Inflammatory macrophage (primary cell): Measurements from ENCODE around the gene HRH1.

Source experiments
- DNase-seq, 2 donors: peaks; one replicate each; pipeline ENCODE4 v3.0.0-alpha.2; 2020 to 2022

The HRH1 gene

DNA sequence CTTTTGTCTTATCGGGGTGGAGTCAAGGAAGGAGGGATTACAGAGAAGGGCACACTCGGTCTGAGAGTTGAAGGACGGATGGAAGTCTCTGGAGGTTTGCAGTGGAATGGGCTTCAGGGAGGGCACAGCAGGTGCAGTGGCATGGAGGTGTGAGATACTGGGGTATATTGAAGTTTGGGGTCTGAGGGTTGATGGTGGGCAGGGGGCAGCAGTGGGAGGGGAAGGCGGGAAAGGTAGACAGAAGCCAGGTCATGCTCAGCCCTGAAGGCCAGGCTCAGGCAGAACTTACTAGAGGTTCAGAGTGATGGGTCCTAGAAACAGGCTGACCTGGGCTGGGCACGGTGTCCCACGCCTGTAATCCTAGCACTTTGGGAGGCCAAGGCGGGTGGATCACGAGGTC is 52.7 kb downstream of the HRH1 start:
- DNase-seq, result no peak

- DNase-seq, result no peak
Measured at GRCh38 chr3:11211531-11212298, 57.4 kb downstream of the HRH1 start.

- no peak for DNase-seq
Measured at GRCh38 chr3:11212299-11212608, 58.0 kb downstream of the HRH1 start.

DNA sequence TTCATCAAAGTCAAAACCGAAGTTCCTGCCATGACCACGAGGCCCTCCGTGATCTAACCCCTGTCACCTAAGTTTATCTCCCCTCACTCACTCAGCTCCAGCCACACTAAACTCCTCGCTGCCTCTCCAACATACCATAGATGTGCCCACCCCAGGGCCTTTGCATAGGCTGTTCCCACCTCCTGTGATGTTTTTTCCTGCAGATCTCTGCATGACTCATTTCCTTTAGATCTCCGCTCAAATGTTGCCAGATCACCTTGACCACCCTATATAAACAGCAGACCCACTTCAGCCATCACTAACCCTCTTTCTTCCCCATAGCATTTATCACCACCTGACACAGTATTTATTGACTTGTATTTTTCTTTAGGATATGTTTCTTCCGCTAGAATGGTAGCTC is 58.5 kb downstream of the HRH1 start:
- no peak for DNase-seq

DNA sequence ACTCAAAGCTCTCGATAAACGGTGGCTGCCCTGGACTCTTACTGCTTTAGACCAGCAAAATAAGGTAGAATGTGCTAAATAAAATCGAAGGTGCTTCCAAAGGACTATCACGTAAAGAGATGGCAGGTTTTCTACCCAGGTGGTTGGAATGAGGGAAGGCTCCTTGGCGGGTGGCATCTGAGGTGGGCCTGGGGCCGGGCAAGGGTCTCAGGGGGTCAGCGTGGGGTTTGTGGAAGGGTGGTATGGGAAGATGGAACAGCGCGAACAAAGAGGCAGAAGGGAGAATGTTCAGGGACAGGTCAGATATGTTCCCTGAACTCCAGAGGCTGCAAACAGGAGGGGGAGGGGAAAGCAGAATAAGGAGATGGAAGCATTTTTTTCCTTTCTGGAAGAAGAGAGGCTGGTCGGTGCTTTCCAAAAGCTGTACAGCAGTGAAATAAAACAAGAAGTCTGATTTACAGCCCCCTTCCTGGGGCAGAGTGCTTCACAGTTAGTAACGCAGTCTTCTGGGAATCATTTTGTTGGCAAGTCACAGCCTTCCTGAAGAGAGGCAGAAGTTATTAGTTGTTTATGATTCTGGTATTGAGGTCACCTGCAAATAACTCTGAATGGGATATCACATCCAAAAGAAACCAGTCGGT is 59.6 kb downstream of the HRH1 start:
- no peak for DNase-seq

DNA sequence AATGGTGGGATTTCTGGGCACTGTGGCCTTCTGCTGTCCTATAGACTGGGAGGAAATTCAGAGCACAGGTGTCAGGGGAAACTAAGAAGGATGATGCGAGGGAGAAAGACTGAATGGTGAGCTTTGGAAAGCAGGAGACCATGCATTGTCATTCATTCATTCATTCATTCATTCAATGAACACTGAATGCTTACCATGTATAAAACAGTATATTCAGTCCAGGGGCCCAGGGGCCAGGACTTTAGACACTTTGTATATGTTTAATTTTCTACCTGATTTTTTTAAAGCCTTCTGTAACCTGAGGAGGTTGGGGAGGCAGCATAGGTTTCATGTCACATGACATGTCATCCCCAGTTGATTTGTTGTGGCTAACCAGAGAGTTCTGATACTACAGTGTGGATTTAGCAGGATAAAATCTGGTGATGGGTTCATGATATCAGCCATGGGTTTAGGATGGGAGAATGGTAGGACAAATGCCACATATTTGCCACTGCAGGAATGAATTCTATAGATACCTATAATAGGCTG is 60.2 kb downstream of the HRH1 start:
- no peak for DNase-seq

- peak in 1 of 2 donors; percentile 50 for DNase-seq
Measured at GRCh38 chr3:11217370-11217769, 63.1 kb downstream of the HRH1 start.

- no peak for DNase-seq
Measured at GRCh38 chr3:11220230-11220629, 65.9 kb downstream of the HRH1 start.

- peak in 1 of 2 donors; percentile 18 for DNase-seq
Measured at GRCh38 chr3:11221818-11222415, 67.6 kb downstream of the HRH1 start.

GRCh38 chr3:11224010-11224409 is 69.7 kb downstream of the HRH1 start:
- peak in 1 of 2 donors; percentile 17 for DNase-seq

GRCh38 chr3:11224870-11225229 is 70.6 kb downstream of the HRH1 start:
- DNase-seq, result no peak

DNA sequence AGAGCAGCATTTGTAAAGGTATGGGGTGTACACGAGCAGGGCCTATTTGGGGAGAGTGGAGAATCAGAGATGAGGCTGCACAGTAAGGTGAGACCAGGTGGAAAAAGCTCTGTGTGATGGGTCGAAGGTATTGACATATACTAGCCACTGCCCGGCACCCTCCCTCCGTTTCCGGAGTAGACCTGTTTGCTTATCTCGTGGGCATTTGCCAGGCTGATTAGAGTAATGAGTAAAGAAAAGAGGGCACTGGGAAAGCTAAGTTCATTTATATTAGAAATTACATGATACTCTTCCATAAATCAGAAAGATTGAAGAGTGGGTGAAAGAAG is 71.7 kb downstream of the HRH1 start:
- no peak for DNase-seq

DNA sequence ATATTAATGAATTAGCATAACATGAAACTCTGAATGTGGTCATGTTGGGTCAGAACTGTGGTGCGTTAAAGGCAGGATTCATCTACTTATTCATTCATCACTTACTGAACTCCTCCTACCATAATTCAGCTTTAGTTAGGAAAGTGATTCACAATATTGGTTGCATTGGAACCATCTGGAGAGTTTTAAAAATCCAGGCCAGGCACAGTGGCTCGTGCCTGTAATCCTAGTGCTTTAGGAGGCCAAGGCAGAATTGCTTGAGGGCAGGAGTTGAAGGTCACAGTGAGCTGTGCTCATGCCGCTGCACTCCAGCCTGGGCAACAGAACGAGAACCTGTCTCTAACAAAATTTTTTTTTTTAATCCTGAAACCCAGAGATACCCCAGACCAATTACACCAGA is 73.7 kb downstream of the HRH1 start:
- DNase-seq, result no peak

DNA sequence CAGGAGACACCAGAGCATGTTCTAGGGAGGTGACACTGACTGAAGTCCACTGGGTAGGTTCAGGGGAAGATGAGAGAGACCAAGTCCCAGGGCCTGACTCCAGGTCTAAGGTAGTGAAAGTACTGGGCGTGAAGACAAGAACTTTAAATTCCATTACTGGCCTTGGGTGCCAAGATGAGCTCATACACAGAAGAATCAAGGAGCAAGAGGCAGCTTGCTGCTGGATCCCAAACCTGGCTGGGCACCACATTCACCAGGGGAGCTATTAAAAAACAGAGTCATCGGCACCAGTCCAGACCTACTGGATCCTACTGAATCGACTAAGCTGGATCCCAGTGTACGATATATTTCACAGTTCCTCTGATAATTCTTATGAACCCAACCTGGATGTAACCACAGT is 75.8 kb downstream of the HRH1 start:
- no peak for DNase-seq

DNA sequence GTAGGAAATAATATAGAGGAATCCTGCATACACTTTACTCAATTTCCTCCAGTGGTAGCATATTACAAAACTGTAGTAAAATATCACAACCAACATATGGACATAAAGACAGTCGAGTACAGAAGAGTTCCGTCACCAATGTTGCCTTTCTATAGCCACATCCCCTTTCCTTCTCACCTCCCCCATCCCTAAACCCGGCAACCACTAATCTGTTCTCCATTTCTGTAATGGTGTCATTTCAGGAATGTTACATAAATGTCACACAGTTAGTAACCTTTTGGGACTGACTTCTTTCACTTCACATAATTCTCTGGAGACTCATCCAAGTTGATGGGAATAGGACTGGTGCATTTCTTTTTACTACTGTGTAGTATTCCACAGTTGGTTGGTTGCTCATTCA is 76.5 kb downstream of the HRH1 start:
- DNase-seq, result peak; percentile 71

GRCh38 chr3:11235385-11235784 is 81.1 kb downstream of the HRH1 start:
- no peak for DNase-seq

DNA sequence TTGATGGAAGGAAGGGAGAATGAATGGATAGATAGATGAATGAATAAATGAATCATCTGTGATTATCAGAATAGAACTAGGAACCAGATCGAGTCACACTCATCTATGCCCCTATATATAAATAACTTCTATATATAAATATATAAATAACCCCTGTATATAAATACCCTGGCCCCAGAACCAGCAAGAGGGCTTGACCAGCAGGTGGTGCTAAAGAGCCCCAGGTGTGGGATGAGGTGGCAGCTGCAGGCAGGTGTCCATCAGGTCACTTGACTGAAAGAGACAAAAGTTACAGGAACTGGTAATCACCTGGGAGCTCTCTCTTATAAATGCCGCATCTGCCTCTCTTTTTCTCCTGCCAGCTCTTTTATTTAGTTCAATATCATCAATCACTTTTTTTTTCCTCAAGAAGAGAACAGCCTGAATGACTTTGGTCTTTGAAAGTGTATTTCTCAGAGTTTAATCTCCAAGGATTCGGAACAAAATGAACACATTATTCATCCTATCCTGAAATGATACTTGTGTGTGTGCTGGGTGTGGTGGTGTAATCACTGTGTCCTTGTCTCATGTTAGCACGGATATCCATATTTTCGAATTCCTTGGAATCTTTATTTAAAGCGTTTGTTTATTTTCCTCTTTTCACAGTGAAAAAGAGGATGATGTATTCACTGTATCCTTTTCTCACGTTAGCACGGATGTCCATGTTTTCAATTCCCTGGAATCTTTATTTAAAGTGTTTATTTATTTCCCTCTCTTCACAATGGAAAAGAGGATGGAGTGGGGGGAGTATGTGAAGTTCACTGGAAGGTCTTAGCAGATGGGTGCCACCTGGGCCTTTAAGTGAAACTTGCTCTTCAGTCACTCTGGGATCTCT is 82.5 kb downstream of the HRH1 start:
- DNase-seq, result peak; percentile 20 to 26

GRCh38 chr3:11238060-11238459 is 83.8 kb downstream of the HRH1 start:
- no peak for DNase-seq

GRCh38 chr3:11238880-11239279 is 84.6 kb downstream of the HRH1 start:
- no peak for DNase-seq

- DNase-seq, result no peak
Measured at GRCh38 chr3:11239796-11240195, 85.5 kb downstream of the HRH1 start.

DNA sequence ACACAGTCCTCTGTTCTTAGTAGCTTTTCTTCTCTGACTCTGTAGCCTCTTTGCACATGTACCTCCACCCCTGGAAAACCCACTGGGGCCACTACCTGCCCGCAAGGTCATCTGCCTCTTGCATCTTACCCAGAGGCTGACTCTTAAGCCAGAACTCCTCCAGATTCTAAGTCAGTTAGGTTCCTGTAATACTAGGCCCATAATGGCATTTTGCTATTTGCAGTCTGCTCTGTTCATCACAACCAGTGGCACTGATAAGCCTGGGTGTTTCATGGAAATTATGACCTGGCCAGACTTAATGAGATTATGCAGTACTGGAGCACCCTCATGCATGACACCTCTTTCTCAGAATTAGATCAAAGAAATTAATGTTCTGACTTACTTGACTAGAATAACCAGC is 86.2 kb downstream of the HRH1 start:
- DNase-seq, result no peak

DNA sequence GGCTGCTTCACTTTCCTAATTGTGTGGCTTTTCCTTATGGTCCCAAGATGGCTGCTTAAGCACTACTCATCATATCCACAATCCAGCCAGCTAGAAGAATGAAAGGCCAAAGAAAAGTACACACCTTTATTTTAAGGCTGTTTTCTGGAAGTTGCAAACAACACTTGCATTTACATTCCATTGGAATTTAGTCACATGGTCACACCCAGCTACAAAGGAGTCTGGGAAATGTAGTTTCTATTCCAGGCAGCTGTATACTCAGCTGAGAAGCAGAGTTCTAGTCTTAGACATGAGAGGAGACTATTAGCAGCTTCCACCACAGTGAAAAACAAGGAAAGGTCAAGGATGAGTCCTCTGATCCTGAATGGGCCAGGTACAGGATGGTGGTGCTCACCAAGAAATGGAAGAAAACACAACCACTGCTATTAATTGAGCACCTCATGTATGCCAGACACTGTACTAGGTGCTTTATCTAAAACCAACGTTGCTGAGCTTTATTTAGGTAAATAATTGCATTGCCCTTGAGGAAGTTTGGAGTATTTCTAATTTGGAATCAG is 89.9 kb downstream of the HRH1 start:
- DNase-seq, result no peak

GRCh38 chr3:11245276-11245675 is 91.0 kb downstream of the HRH1 start:
- no peak for DNase-seq
